ENCODE data around the gene KCNQ5.
A peak's percentile ranks its signal among the peaks of the same experiment; 100 is the strongest.
"Not testable (repeated sequence)": the region's sequence is repeated elsewhere in the genome, so short reads cannot be mapped to it uniquely, and the experiment has no call there.

KCNQ5 gene

DNA sequence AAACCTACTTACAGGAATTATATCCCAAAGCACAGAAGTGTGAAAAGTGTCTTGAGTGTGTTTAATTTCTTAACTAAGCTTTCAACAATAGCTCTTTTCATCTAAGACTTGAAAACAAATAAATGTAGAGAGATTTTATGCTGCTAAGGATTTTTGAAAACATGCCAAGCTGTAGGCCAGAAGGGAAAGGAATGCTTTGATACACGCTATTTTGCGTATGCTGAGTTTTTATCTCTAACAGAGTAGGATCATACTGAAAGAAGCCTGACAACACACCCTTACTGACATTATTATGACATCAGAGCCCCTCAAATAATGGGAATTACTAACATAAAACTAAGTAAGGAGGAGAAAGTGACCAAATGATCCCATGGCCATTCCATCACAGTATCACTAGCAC is 338.0 kb downstream of the KCNQ5 start:
- no peak for DNase-seq

GRCh38 chr6:72963946-72964345 is 342.1 kb downstream of the KCNQ5 start:
- DNase-seq: peak; percentile 46

GRCh38 chr6:72966628-72967280 is 344.9 kb downstream of the KCNQ5 start:
- peak; percentile 15 for DNase-seq

DNA sequence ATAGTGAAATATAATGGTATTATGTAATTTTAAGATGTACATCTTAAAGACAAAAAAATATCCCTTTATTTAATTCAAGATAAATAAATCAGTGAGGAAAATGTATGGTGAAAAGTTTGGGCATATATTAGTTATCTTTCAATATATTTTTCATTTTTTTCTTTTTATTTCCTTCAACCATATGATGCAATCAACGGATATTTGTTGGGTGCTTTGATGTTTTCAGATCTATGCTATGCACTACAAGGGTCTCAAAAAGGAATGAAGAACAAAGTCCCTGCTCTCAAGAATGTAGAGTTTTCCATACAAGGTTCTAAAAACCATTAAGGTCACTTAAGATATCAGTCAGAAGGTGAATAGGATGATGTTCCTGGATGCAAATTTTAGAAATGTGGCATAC is 345.5 kb downstream of the KCNQ5 start:
- DNase-seq: no peak

DNA sequence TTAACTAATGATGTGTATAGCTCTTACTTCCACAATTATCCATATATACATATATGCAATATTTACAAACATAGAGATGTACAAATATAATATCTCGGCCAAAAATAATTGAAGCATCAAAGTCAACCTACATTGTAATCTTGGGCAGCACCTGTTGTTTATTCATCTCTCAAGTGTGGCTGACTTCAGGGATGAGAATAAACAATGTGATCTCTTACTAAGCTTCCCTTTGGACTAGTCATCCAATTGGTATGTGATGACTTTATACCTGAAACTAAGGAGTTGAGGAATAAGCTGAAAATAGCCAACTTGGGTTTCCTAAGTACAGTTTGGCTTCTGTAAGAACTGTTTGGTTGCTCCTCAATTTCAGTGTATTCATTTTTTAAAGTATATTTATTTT is 346.8 kb downstream of the KCNQ5 start:
- DNase-seq: peak; percentile 74

- no peak for DNase-seq
These were observed 347.8 kb downstream of the KCNQ5 start for GRCh38 chr6:72969666-72970065.

GRCh38 chr6:72972579-72972978 is 350.7 kb downstream of the KCNQ5 start:
- no peak for DNase-seq

- no peak for DNase-seq
These were observed 352.4 kb downstream of the KCNQ5 start for GRCh38 chr6:72974276-72974675.

DNA sequence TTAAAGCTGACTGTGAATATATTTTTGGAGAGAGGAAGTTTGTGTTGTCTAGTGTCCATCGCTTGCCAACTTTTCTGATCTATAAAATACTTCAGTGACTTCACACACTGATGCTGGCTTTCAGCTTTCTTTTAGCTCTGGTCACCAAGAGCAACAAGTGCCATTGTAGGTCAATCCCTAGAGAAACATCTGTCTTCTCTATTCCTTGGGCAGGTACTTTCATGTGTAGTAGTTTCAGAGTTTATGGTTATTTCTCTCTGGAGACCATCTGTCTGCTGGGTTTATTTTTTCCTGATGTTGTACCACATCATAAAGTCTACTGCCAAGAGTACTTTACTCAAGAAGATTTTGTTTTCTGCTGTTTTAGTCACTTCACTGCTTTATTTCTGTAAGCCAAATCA is 353.5 kb downstream of the KCNQ5 start:
- no peak for DNase-seq

GRCh38 chr6:72976484-72976883 is 354.6 kb downstream of the KCNQ5 start:
- DNase-seq: no peak

DNA sequence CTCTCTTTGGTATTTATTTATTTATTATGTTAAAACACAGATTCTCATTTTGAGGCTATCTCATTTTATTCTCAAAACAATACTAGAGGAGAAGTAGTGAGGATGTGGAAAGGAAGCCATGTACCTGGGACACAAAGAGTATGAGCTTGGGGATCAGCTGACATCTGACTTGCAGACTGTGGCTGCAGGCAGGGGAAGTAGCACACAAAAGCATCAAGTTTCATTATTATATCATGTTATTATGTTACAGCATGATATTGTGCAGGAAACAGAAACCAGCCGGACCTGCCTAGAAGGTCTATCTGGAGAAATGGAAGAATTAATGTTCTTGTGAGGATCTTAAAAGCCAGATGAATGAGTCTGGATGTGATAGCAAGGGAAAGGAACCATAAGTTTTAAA is 355.2 kb downstream of the KCNQ5 start:
- DNase-seq: no peak

GRCh38 chr6:72978808-72979207 is 356.9 kb downstream of the KCNQ5 start:
- not testable (repeated sequence) for DNase-seq

DNA sequence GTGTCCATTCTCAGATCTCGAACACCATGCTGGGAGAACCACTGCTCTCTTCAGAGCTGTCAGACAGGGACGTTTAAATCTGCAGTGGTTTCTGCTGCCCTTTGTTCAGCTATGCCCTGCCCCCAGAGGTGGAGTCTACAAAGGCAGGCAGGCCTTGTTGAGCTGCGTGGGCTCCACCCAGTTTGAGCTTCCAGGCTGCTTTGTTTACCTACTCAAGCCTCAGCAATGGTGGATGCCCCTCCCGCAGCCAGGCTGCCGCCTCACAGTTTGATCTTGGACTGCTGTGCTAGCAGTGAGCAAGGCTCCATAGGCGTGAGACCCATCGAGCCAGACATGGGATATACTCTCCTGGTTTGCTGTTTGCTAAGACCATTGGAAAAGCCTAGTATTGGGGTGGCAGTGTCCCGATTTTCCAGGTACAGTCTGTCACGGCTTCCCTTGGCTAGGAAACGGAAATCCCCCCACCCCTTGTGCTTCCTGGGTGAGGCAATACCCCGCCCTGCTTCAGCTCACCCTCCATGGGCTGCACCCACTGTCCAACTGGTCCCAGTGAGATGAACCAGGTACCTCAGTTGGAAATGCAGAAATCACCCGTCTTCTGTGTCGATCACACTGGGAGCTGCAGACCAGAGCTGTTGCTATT is 362.4 kb downstream of the KCNQ5 start:
- not testable (repeated sequence) for DNase-seq

DNA sequence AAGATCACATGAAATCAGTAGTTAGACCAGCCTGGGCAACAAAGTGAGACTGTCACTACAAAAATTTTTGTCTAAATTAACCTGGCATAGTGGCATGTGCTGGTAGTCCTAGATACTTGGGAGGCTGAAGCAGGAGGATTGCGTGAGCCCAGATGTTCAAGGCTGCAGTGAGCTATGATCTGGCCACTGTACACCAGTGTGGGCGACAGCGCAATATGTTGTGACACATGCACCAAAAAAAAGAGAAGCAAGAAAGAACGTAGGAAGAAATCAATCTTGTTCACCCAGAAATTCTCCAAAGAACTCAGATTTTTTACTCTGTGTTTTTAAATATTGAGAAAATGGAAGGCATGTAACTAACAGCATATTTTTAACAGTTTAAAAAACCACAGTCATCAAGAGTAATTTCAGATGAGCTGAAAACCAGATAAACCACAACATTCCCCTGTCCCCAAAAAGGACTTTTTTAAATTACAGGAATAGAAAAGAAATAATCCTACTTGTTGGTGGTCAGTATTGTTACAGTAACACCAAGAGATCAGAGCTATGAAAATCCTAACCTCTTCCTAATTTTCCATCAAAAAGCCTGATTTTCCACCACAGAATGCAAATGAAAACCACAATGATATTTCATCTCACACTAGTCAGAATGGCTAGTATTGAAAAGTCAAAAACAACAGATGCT is 363.3 kb downstream of the KCNQ5 start:
- DNase-seq: peak; percentile 10

DNA sequence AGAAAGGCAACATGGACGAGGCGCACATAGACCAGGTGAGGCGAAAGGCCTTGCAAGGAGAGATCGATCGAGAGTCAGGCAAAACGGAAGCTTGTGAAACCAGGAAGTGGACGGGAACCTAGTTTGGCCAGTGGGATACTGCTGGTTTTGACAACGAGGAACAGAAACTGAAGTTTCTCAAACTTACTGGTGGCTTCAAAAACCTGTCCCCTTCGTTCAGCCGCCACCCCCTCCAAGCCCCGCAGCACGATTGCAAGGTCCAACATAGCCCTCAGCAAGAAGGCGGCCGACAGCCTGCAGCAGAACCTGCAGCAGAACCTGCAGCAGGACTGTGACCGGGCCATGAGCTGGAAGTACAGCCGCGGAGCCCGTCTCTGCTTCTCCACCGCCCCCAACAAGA is 365.4 kb downstream of the KCNQ5 start:
- no peak for DNase-seq

DNA sequence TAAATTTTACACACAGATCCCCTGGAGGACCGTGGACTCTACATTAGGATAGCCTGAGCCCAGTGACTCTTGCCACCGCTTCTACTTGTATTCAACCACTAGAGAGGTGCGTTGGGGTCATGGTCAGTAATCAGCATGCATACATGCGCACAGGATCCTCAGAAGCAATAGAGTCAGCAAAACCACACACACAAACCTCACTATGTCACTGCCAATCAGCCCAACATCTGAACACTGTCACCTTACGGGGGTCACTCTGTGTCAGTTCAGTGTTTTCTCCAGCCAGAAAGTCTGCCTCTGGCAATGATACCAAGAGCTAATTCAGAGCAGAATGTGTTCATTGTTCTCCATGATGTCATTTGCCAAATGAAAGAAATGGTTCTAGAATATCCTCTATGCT is 378.1 kb downstream of the KCNQ5 start:
- no peak for DNase-seq

DNA sequence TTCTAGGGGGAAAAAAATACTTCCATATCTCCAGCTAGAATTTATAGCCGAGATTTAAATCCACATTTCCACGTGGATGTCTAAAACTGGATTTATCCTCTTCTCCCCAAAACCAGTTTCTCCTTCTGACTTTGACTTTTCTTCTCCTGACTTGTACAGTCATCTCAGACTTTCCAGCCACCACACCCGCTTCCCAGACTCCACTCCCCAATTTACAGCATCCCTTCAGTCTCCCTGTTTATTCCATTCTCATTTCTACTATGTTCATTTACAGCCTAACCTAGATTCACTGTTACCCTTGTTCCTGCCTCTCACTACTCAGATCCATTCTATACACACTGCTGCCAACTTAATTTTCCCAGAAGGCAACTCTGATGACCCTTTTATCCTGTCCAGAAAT is 378.6 kb downstream of the KCNQ5 start:
- DNase-seq: no peak

DNA sequence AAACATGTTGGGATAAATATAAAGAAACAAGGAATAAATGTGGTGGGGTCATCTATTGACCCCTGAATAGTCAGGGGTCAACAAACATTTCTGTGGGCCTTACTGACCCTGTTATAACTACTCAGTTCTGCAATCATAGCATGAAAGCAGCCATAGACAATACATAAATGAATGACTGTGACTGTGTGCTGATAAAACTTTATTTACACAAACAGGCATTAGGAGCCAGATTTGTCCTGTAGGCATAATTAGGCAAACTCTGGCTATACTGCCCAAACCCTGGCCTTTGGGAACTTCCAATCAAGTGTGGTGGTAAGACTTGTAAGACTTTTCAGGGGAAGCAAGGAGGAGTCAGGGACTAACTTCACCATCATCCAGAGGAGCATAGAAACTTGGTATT is 380.7 kb downstream of the KCNQ5 start:
- DNase-seq: no peak

DNA sequence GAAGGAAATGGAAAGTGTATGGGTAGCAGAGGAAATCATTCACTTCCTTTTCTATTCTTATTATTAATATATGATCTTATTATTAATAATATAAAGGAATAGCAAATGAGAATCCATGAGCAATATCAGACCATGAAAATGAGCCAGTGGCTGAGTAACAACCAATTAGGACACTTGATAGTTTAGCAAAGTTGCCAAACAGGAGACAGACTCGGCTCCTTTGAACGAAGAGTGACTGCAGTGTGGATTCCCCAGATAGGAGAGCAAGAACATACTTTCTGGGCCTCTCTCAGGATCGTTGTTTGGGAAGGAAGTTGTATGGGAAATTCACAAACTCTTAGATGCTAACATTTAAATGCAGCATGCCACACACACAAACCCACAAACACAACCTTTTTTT is 381.4 kb downstream of the KCNQ5 start:
- DNase-seq: no peak

- DNase-seq: no peak
These were observed 382.4 kb downstream of the KCNQ5 start for GRCh38 chr6:73004231-73004630.

DNA sequence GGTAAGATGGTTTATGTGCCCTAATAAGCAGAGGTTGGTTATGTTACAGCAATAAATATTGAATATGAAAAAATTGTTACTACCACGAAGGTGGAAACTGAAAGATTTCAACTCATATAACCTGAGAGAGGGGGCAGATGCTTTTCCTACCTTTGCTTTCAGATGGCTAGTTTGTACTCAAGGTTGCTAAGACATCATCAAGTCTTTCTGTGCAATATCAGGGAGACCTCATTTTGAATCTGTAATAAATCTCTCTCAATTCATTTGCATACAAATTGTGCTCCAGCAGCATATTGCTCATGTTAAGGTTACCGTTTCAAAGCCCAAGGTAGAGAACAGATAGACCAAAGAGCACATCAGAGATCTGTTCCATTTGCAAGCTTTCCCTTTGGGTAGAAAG is 383.0 kb downstream of the KCNQ5 start:
- DNase-seq: no peak

- no peak for DNase-seq
These were observed 384.3 kb downstream of the KCNQ5 start for GRCh38 chr6:73006146-73006545.

DNA sequence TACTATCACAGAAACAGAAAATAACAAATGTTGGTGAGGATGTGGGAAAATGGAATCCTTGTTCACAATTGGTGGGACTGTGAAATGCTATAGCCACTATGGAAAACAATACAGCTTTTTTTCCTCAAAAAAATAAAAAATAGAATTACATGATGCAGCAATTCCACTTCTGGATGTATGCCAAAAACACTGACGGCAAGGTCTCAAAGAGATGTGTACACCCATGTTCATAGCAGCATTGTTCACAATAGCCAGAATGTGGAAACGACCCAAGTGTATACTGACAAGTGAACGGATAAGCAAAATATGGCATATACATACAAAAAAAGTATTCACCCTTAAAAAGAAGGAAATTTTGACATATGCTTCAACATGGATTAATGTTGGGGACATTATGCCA is 390.1 kb downstream of the KCNQ5 start:
- DNase-seq: no peak

- DNase-seq: no peak
These were observed 395.6 kb downstream of the KCNQ5 start for GRCh38 chr6:73017476-73017875.

All from fibroblast of skin of back (primary cell).